HepG2 (cell line): Measurements from ENCODE around the gene RPS27L. TPM values are rescaled to one million over a fixed set of nuclear protein-coding genes. Genes with fewer than 3 reads are reported as not detected.

Source experiments
- ARID4A ChIP-seq: sonication (generic); formaldehyde crosslinking; IDR thresholded peaks from 2 replicates; pipeline ENCODE4 v1.5.0; 2020; ENCODE audit warnings: mild to moderate bottlenecking, missing genetic modification reagents, borderline replicate concordance
- ATF6 ChIP-seq: sonication (generic); formaldehyde crosslinking; conservative IDR thresholded peaks from 2 replicates; pipeline ENCODE4 v1.4.0; 2020; ENCODE audit warnings: missing genetic modification reagents
- CHCHD3 ChIP-seq: sonication (generic); formaldehyde crosslinking; IDR thresholded peaks from 2 replicates; pipeline ENCODE4 v1.8.0; 2022; ENCODE audit warnings: mild to moderate bottlenecking, missing genetic modification reagents, moderate library complexity
- CREM ChIP-seq, 2 experiments: sonication (generic) in 1 of 2; formaldehyde crosslinking in 1 of 2; IDR thresholded peaks; 2 replicates each; pipeline versions ENCODE4 v1.4.0 to v1.6.1; 2016 to 2020; ENCODE audit warnings: antibody characterized with exemption in 1 of 2, mild to moderate bottlenecking in 1 of 2, missing genetic modification reagents in 1 of 2
- FOXP4 ChIP-seq: sonication (generic); formaldehyde crosslinking; IDR thresholded peaks from 2 replicates; pipeline ENCODE4 v1.4.0; 2020; ENCODE audit warnings: missing genetic modification reagents
- KMT2B ChIP-seq: IDR thresholded peaks from 2 replicates; pipeline ENCODE4 v1.6.1; 2016; ENCODE audit warnings: missing genetic modification reagents, missing compliant biosample characterization
- MAF1 ChIP-seq: sonication (generic); formaldehyde crosslinking; IDR thresholded peaks from 2 replicates; pipeline ENCODE4 v1.5.0; 2020; ENCODE audit warnings: missing genetic modification reagents, borderline replicate concordance
- MEIS2 ChIP-seq: sonication (generic); formaldehyde crosslinking; IDR thresholded peaks from 2 replicates; pipeline ENCODE4 v1.9.0; 2021; ENCODE audit warnings: mild to moderate bottlenecking, missing genetic modification reagents
- NFIC ChIP-seq: IDR thresholded peaks from 2 replicates; pipeline ENCODE4 v1.6.1; 2012; ENCODE audit warnings: mild to moderate bottlenecking, low read length, inconsistent platforms
- ZBTB20 ChIP-seq: sonication (generic); formaldehyde crosslinking; IDR thresholded peaks from 2 replicates; pipeline ENCODE4 v1.8.1; 2023; ENCODE audit warnings: missing genetic modification reagents, low read depth, mild to moderate bottlenecking, borderline replicate concordance
- ZBTB26 ChIP-seq: IDR thresholded peaks from 2 replicates; pipeline ENCODE4 v1.6.1; 2016; ENCODE audit warnings: missing compliant biosample characterization, missing genetic modification reagents, borderline replicate concordance
- ZNF777 ChIP-seq: sonication (generic); formaldehyde crosslinking; IDR thresholded peaks from 2 replicates; pipeline ENCODE4 v1.4.0; 2020; ENCODE audit warnings: missing genetic modification reagents
- ZNF792 ChIP-seq: IDR thresholded peaks from 2 replicates; pipeline ENCODE4 v1.6.1; 2016
- polyA plus RNA-seq, 8 experiments: library from polyadenylated mRNA; depleted of rRNA in 3 of 8; stranded (reverse) in 7 of 8; unstranded in 1 of 8; fragments of >200 nt; fragmentation: Illumina TruSeq in 4 of 8; extraction: Trizol in 4 of 8; gene quantifications; 2 replicates each; pipeline versions ENCODE4 v1.2.1 to v1.2.3, GENCODE V29; 2011 to 2016; ENCODE audit warnings: low read depth in 4 of 8, missing spikeins in 1 of 8, mixed read lengths in 1 of 8; ENCODE audit not compliant: insufficient read depth in 1 of 8
- total RNA-seq, 5 experiments: library from RNA; depleted of rRNA; stranded (reverse); fragments of >200 nt; fragmentation: Illumina TruSeq; extraction: Trizol; gene quantifications; 2 replicates each; pipeline ENCODE4 v1.2.3, GENCODE V29; 2016; ENCODE audit warnings: low read depth in 1 of 5
- TF ChIP-seq, protein P1 (sequence below): sonication (generic); formaldehyde crosslinking; IDR thresholded peaks from 2 replicates; pipeline ENCODE4 v1.4.0; 2020; ENCODE audit warnings: missing genetic modification reagents
- TF ChIP-seq, protein P2 (sequence below): sonication (generic); formaldehyde crosslinking; IDR thresholded peaks from 2 replicates; pipeline ENCODE4 v1.4.0; 2020; ENCODE audit warnings: missing genetic modification reagents, borderline replicate concordance

RPS27L gene
- total and polyA plus RNA-seq, 2 of the 13 experiments (the other 11 are each of a cell fraction or from before 2014, with no cell fraction given) = 231 to 433 TPM

DNA sequence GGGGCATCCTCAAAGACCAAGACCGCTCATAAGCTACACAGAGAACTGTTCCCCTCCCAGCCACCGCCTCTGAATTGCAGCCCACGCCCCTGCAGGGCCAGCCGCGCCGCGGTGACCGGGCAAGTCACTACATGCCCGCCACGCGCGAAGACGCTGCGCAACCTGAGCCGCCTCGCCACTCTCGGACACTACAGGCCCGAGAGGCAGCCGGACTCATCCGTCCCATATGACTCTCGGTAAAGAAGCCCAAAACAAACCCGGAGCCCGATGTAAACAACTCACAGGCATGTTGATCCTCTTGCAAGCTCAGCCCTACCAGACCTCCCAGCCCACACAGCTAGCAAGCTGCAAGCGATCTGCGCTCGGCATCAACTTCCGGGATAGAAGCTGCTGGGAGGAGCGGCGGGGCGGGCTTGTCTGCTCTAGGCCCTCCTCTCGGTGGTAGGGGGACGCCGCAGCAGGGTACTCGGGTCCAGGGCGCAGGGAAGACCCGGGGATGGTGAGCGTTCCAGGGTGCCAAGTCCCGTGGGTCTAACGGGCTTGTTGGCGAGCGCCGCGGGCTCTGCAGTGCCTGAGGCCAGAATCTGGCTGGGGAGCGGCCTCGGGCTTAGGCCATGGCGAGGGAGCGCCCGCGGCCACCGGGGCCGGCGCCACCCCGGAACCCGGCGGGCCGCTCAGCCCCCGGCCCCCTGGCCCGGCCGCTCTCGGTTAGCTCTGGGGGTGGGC lies at the start of gene RPS27L (continued):
- TF ChIP-seq FOXP4 (CRISPR knock-in tag) = peak; percentile 73
- TF ChIP-seq ZNF792 (CRISPR knock-in tag) = peak; percentile 89
- no peak for TF ChIP-seq NFIC
- TF ChIP-seq, protein P1, sequence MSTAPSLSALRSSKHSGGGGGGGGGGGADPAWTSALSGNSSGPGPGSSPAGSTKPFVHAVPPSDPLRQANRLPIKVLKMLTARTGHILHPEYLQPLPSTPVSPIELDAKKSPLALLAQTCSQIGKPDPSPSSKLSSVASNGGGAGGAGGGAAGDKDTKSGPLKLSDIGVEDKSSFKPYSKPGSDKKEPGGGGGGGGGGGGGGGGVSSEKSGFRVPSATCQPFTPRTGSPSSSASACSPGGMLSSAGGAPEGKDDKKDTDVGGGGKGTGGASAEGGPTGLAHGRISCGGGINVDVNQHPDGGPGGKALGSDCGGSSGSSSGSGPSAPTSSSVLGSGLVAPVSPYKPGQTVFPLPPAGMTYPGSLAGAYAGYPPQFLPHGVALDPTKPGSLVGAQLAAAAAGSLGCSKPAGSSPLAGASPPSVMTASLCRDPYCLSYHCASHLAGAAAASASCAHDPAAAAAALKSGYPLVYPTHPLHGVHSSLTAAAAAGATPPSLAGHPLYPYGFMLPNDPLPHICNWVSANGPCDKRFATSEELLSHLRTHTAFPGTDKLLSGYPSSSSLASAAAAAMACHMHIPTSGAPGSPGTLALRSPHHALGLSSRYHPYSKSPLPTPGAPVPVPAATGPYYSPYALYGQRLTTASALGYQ (CRISPR knock-in tag) = peak; percentile 78
- TF ChIP-seq ATF6 (CRISPR knock-in tag) = no peak
- TF ChIP-seq ARID4A = peak; percentile 94
- 0 out of 2 replicates have a peak, but pooled peaks have one; percentile 37 for TF ChIP-seq MEIS2 (CRISPR knock-in tag)
- TF ChIP-seq KMT2B (CRISPR knock-in tag) = peak; percentile 92
- peak; percentile 14; the same call in 1 of the 2 replicates for TF ChIP-seq CREM (IDR thresholded peaks at IDR 0.05)
- no peak for TF ChIP-seq CREM (CRISPR knock-in tag; IDR thresholded peaks at IDR 0.05)
- peak; percentile 42 for TF ChIP-seq ZNF777 (CRISPR knock-in tag)
- TF ChIP-seq ZBTB20 (CRISPR knock-in tag) = peak; percentile 72; the same call in 1 of the 2 replicates
- peak; percentile 87 for TF ChIP-seq ZBTB26 (CRISPR knock-in tag)
- TF ChIP-seq CHCHD3 = 0 out of 2 replicates have a peak, but pooled peaks have one; percentile 59
- TF ChIP-seq, protein P2, sequence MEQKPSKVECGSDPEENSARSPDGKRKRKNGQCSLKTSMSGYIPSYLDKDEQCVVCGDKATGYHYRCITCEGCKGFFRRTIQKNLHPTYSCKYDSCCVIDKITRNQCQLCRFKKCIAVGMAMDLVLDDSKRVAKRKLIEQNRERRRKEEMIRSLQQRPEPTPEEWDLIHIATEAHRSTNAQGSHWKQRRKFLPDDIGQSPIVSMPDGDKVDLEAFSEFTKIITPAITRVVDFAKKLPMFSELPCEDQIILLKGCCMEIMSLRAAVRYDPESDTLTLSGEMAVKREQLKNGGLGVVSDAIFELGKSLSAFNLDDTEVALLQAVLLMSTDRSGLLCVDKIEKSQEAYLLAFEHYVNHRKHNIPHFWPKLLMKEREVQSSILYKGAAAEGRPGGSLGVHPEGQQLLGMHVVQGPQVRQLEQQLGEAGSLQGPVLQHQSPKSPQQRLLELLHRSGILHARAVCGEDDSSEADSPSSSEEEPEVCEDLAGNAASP (CRISPR knock-in tag) = peak; percentile 56
- peak; percentile 19; the same call in 1 of the 2 replicates for TF ChIP-seq MAF1
